Fibroblast of mammary gland (primary cell): ENCODE results near the gene A4GALT.
"Not testable (repeated sequence)": the region's sequence is repeated elsewhere in the genome, so short reads cannot be mapped to it uniquely, and the experiment has no call there.

Experiments
- DNase-seq: peaks from one replicate; pipeline ENCODE4 v3.0.0-alpha.2; 2010; ENCODE audit warnings: low read depth
- H3K4me3 ChIP-seq: 2 replicates; pipeline ENCODE4 v1.5.1; 2011; ENCODE audit warnings: low read depth, mild to moderate bottlenecking, low read length, moderate library complexity; ENCODE audit not compliant: control insufficient read depth
- CTCF ChIP-seq: conservative IDR thresholded peaks from 2 replicates; pipeline ENCODE4 v1.5.1; 2011; ENCODE audit warnings: low read depth, low read length, inconsistent platforms; ENCODE audit not compliant: control insufficient read depth, insufficient read depth

Gene A4GALT

GRCh38 chr22:42670921-42671709 is 49.6 kb downstream of the A4GALT start:
- H3K4me3 ChIP-seq, result no peak overlapping the region
- no peak for TF ChIP-seq CTCF
- no peak for DNase-seq

GRCh38 chr22:42670046-42670445 is 50.6 kb downstream of the A4GALT start:
- no peak overlapping the region for H3K4me3 ChIP-seq
- no peak for TF ChIP-seq CTCF
- no peak for DNase-seq

GRCh38 chr22:42666393-42666792 is 54.3 kb downstream of the A4GALT start:
- not testable (repeated sequence) for DNase-seq, H3K4me3 ChIP-seq

DNA sequence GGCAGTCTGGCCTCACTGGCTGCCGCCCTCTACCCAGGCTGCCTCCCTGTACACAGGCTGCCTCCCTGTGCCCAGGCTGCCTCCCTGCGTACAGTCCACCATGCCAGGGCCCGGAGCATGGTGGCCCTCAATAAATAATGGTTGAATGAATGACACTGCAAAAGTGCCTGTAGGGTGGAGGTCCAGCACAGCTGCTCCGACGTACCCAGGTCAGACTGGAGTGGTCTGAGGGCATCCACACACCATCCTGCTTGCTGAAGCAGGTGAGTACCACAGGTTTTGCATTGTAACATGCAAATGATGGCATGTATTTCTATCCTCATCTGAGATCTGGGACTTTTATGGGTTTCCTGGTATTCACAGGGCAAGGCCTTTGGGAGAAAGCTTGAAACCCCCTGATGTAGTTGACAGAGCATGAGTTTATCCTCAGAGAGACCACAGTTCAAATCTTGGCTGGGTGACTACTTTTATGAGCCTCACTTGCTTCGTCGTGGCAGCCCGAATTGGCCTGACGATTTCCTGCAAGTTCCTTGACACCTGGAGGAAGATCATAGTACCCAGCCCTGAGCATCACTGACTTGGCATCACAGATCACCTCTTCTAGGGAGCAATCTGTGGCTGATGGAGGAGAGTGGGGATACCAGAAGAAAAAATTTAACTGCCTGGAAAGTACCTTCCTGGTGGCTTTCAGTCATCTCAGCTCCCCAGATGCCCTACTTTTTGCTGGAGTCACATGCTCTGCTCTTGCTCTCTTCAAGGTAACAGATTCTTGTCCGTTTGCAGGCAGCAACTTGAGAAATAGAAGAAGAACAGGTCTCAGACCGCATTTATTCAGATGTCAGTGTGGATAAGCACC is 55.5 kb downstream of the A4GALT start:
- DNase-seq, result no peak
- no peak overlapping the region for H3K4me3 ChIP-seq
- no peak for TF ChIP-seq CTCF

DNA sequence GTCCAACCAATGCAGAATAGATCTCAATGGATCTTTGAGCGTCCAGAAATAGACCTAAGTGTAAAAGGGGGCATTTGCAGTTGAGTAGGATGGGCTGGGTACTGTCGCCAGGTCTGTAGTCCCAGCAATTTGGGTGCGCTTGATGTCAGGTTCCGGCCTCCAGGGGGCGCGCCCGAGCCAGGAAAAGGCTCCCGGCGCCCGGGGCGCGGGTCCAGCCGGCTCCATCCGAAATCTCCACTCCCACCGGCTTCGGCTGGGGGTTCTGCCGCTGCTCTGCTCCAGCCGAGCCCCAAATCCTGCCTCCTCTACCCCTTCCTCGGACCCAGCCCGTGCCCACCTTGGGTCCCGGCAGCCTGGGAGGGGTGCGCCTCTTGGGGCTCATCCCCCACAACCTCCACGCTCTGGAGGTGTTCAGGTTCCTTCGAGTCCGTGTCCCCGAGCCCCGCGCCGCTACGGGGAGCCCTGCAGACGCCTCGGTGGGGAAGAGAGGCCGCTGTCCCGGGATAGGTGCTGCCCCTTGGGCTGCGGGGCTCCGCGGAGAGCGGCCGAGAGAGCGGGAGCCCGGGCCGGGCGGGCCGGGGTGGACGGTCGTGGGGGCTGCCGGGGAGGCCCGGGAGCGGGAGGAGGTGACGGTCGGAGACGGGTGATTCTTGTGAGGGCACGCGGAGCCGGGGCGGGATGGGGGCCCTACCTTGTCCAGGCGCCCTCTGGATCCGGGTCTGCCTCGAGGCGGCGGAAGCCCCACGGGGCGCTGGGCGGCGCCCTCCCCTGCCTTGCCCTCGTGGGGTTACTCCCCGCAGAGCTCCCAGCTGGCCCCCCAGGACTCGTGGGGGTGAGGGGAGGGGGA is 58.5 kb downstream of the A4GALT start:
- TF ChIP-seq CTCF, result peak; percentile 64
- DNase-seq, result peak; percentile 61
- H3K4me3 ChIP-seq, result peak overlapping the region; percentile 59

DNA sequence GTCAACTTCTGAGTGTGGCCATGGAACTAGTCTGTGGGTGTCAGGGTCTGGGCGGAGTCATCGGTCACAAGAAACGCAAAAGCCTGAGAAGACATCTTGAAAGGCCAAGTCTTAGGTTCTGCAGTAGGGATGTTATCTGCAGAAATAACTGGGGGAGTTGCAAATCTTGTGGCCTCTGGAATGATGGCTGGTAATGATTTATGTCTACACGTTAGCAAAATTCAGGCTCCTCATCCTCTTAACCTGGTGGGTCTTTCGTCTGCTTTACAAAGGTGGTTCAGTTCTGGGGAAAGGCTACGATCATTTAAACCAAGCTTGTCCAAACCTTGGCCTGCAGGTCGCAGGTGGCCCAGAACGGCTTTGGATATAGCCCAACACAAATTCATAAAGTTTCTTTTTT is 64.1 kb downstream of the A4GALT start:
- no peak for TF ChIP-seq CTCF

More for the DNA sequence above, 64.1 kb downstream of the A4GALT start:
- H3K4me3 ChIP-seq, result no peak overlapping the region
- no peak for DNase-seq
